GM18909 (cell line): Measurements from ENCODE around the gene TMEM214.

ENCODE experiments used
- ATAC-seq: cut with Tn5 transposase; IDR thresholded peaks from one replicate; pipeline ENCODE4 v1.9.1; 2021; ENCODE audit warnings: mild to moderate bottlenecking; ENCODE audit not compliant: unreplicated experiment, poor library complexity

TMEM214 gene

GRCh38 chr2:27081984-27082772 lies 49.4 kb downstream of the TMEM214 start:
- no peak for ATAC-seq

- no peak for ATAC-seq
These were observed 50.1 kb downstream of the TMEM214 start for GRCh38 chr2:27082773-27083409.

GRCh38 chr2:27083410-27084296 lies 50.9 kb downstream of the TMEM214 start:
- ATAC-seq: no peak

- no peak for ATAC-seq
These were observed 51.7 kb downstream of the TMEM214 start for GRCh38 chr2:27084297-27085061.

- no peak for ATAC-seq
These were observed 52.4 kb downstream of the TMEM214 start for GRCh38 chr2:27085062-27085672.

GRCh38 chr2:27085673-27086089 lies 52.9 kb downstream of the TMEM214 start:
- ATAC-seq: peak; percentile 16

GRCh38 chr2:27086090-27086723 lies 53.4 kb downstream of the TMEM214 start:
- peak; percentile 78 for ATAC-seq

- peak; percentile 7 for ATAC-seq
These were observed 54.2 kb downstream of the TMEM214 start, which contains the start of gene KHK for GRCh38 chr2:27086724-27087593. Gene KHK, plus strand, starts transcription at chr2:27086772. Its CDS starts 488 bp downstream, at chr2:27087260.

- ATAC-seq: no peak
These were observed 55.2 kb downstream of the TMEM214 start for GRCh38 chr2:27087823-27088410.

GRCh38 chr2:27088634-27089033 lies 55.9 kb downstream of the TMEM214 start:
- no peak for ATAC-seq

GRCh38 chr2:27089111-27089954 lies 56.6 kb downstream of the TMEM214 start:
- no peak for ATAC-seq
